Transverse colon (tissue), 4 donors: ENCODE results near the gene ADK. TPM values are rescaled to one million over a fixed set of nuclear protein-coding genes. Genes with fewer than 3 reads are reported as not detected.

Experiments
- DNase-seq: peaks from one replicate; pipeline ENCODE4 v3.0.0-alpha.2; 2019
- H3K27ac ChIP-seq, 4 donors: fragments of 200-600 bp; sonication (generic); 2 replicates each; pipeline ENCODE4 v1.5.1; 2016 to 2018; ENCODE audit warnings: inconsistent platforms in 4 of 4
- H3K27me3 ChIP-seq: fragments of 200-600 bp; sonication (generic); 2 replicates; pipeline ENCODE4 v1.5.1; 2017; ENCODE audit warnings: inconsistent platforms
- H3K36me3 ChIP-seq, 4 donors: fragments of 200-600 bp; sonication (generic); 2 replicates each; pipeline ENCODE4 v1.5.1; 2017 to 2019; ENCODE audit warnings: inconsistent platforms in 4 of 4
- H3K4me1 ChIP-seq, 4 donors: fragments of 200-600 bp; sonication (generic); 2 replicates each; pipeline ENCODE4 v1.5.1; 2017 to 2020; ENCODE audit warnings: inconsistent platforms in 4 of 4
- H3K4me3 ChIP-seq, 4 donors: fragments of 200-600 bp; sonication (generic); 1 replicate in 1 of 4; 2 replicates in 3 of 4; pipeline versions ENCODE4 v1.5.1 to v1.6.1; 2017 to 2019; ENCODE audit warnings: inconsistent platforms in 4 of 4
- H3K9me3 ChIP-seq, 2 donors: fragments of 200-600 bp; sonication (generic); 2 replicates each; pipeline ENCODE4 v1.5.1; 2017 to 2019; ENCODE audit warnings: inconsistent platforms in 2 of 2
- EP300 ChIP-seq: sonication (generic); formaldehyde crosslinking; IDR thresholded peaks from one replicate; pipeline ENCODE4 v1.6.1; 2017; ENCODE audit warnings: antibody characterized with exemption, low read depth
- POLR2A ChIP-seq: fragments of 450-650 bp; IDR thresholded peaks from one replicate; pipeline ENCODE4 v1.6.1; 2016; ENCODE audit warnings: antibody characterized with exemption, mild to moderate bottlenecking, moderate library complexity
- POLR2AphosphoS5 ChIP-seq, 3 donors: sonication (generic); formaldehyde crosslinking; IDR thresholded peaks; one replicate each; pipeline ENCODE4 v1.6.1; 2016; ENCODE audit warnings: antibody characterized with exemption in 3 of 3
- WGBS, 2 donors: methylation state at CpG; one replicate each; pipeline ENCODE4 v1.1.5; 2018; ENCODE audit warnings: low coverage in 1 of 2; 5-methylcytosine and 5-hydroxymethylcytosine counted together
- in situ Hi-C, 4 donors: fragments of 200-750 bp; cut with MboI; loops; one replicate each; pipeline versions ENCODE4 v1.15.0 to v1.15.1; 2017; ENCODE audit warnings: low sequenced_read_pairs in 3 of 4, low pct_ligation_motif_present in 1 of 4, low pct_unique_long_range_greater_than_20kb in 1 of 4
- intact Hi-C: fragments of 100-400 bp; cut with DNase I; formaldehyde crosslinking; loops from one replicate; pipeline ENCODE4 v1.15.1; 2023; ENCODE audit warnings: low total_unique reads
- total RNA-seq, 4 donors: library from RNA; depleted of rRNA; stranded (reverse); fragments of >200 nt; gene quantifications; one replicate each; pipeline ENCODE4 v1.1.0, GENCODE V29; 2016
- TF ChIP-seq, protein P1 (sequence below), 5 experiments: fragments of 200-600 bp in 3 of 5; fragments of 450-650 bp in 2 of 5; sonication (generic) in 3 of 5; IDR thresholded peaks; 1 replicate in 2 of 5; 2 replicates in 3 of 5; pipeline ENCODE4 v1.5.1; 2016 to 2017; ENCODE audit warnings: antibody characterized with exemption in 5 of 5, inconsistent platforms in 3 of 5, mild to moderate bottlenecking in 2 of 5, moderate library complexity in 1 of 5

ADK gene
- total RNA-seq, 4 donors from 2014 or later = 6.8 to 25.2 (median 14.8) TPM

DNA sequence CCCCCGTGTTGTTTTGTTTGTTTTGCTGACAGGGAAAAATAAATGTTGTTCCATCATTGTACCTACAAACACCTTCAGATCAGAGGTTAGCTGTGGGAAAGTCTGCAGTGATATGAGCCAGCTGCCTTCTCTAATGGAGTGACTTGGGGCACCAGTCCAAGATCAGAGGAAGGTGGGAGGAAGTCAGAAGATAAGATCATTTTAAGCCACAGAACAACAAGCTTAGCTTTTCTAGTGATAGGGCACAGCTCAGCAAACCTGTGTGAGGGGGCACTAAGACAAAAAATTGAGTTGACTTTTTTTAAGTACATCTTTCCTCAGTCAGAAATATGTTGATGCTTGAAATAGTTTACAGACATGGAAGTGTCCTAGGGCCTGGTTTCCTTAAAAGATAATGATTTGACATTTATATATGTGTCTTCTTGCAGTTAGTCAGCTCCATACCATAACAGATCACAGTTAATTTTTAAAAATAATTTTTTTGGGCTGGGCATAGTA lies 435.1 kb downstream of the ADK start:
- H3K27me3 ChIP-seq = no peaks in the 10 kb centered on the region
- peak overlapping the region; percentile 39 to 70 (median 66) for H3K27ac ChIP-seq
- intact Hi-C loops (no loop called here), in situ Hi-C loops (no loop called here)
- no peak for DNase-seq
- peak overlapping the region in 1 of 4 donors; percentile 12 for H3K4me3 ChIP-seq
- no peak for TF ChIP-seq POLR2A
- TF ChIP-seq, protein P1, sequence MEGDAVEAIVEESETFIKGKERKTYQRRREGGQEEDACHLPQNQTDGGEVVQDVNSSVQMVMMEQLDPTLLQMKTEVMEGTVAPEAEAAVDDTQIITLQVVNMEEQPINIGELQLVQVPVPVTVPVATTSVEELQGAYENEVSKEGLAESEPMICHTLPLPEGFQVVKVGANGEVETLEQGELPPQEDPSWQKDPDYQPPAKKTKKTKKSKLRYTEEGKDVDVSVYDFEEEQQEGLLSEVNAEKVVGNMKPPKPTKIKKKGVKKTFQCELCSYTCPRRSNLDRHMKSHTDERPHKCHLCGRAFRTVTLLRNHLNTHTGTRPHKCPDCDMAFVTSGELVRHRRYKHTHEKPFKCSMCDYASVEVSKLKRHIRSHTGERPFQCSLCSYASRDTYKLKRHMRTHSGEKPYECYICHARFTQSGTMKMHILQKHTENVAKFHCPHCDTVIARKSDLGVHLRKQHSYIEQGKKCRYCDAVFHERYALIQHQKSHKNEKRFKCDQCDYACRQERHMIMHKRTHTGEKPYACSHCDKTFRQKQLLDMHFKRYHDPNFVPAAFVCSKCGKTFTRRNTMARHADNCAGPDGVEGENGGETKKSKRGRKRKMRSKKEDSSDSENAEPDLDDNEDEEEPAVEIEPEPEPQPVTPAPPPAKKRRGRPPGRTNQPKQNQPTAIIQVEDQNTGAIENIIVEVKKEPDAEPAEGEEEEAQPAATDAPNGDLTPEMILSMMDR (IDR thresholded peaks at IDR 0.05) = no peak
- no peak for TF ChIP-seq POLR2AphosphoS5 (IDR thresholded peaks at IDR 0.05)
- no peak for TF ChIP-seq EP300
- H3K4me1 ChIP-seq = peaks cover 7 to 56% (median 17%) of the 10 kb centered on the region in 4 donors
- 0% methylated on average over 1 of the region's 1 CpG for WGBS, 2 donors
- H3K9me3 ChIP-seq = no peaks in the 10 kb centered on the region
- H3K36me3 ChIP-seq = no peaks in the 10 kb centered on the region

DNA sequence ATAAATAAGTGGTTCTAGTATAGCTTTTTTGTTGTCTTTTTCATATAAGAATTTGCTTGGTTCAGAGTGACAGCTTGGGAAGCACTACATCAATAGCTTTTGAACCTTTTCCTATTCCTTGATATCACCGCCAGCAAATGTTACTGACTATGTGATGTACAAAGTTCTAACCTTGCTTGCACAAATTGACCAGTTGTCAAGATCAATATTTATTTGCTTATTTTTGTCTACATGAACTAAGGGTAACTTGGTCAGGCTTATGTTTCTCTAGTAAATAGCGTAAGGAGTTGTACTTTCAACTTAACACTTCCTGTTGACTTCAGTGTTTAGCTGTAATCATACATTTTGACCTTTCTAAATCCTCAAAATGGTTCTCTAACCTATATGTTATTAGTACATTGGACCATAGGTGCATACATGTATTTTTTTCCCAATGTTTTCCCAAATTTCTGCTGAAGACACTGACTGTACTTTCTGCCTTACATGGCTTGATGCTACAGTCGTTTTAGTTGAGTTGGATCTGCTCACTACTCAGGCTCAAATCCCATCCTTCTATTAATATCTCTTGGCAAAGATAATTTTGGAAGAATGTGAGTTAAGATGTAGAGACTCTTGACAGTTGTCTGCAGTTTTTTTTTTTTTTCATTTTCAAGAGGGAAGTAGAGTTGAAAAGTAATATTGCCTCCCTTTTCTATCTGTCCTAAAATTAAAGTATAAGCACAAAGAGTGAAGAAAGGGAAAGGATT lies 436.3 kb downstream of the ADK start:
- no peak for DNase-seq
- WGBS, 2 donors = 71 to 77% methylated on average over 2 to 3 of the region's 3 CpGs
- Histone ChIP-seq H3K4me3 (no peak overlapping the region), H3K4me1 (peaks cover 7 to 56% (median 17%) of the 10 kb centered on the region in 4 donors), H3K9me3 (no peaks in the 10 kb centered on the region), H3K36me3 (no peaks in the 10 kb centered on the region), H3K27me3 (no peaks in the 10 kb centered on the region), H3K27ac (peak overlapping the region in 3 of 4 donors; percentile 39 to 63 (median 42))
- no peak for TF ChIP-seq POLR2AphosphoS5 (IDR thresholded peaks at IDR 0.05)
- TF ChIP-seq, protein P1 (IDR thresholded peaks at IDR 0.05) = no peak
- intact Hi-C loops (no loop called here), in situ Hi-C loops (no loop called here)

DNA sequence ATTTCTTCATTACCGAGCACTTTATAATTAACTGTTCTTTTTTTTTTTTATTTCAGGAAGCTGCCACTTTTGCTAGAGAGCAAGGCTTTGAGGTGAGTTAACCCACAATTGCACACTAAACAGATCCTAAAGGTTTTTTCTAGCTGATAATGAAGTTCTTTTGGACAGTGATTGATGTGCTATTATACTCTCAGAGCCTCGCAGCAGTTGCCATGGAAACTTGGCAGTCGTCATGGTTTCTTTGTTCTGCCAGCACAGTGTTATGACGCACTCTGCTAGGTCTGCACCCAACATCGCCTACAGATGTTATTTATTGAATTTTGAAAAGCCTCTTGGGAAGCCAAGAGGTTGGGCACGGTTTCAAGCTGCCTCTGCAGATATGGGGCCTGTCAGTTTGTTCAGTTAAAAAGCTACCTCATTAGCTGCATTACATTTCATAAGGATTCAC lies 438.2 kb downstream of the ADK start:
- intact Hi-C loops = no loop called here
- H3K4me1 ChIP-seq = peaks cover 12 to 72% (median 17%) of the 10 kb centered on the region in 4 donors
- in situ Hi-C loops = no loop called here
- TF ChIP-seq EP300 = peak; percentile 40
- TF ChIP-seq, protein P1 (IDR thresholded peaks at IDR 0.05) = no peak
- TF ChIP-seq POLR2AphosphoS5 (IDR thresholded peaks at IDR 0.05) = peak; percentile 63 to 77 (median 68)
- TF ChIP-seq POLR2A = no peak
- peak; percentile 77 for DNase-seq
- 21 to 28% methylated on average over 2 to 6 of the region's 6 CpGs for WGBS, 2 donors
- peak overlapping the region; percentile 37 to 72 (median 53) for H3K27ac ChIP-seq
- H3K36me3 ChIP-seq = no peaks in the 10 kb centered on the region
- H3K4me3 ChIP-seq = no peak overlapping the region
- no peaks in the 10 kb centered on the region for H3K9me3 ChIP-seq
- no peaks in the 10 kb centered on the region for H3K27me3 ChIP-seq

DNA sequence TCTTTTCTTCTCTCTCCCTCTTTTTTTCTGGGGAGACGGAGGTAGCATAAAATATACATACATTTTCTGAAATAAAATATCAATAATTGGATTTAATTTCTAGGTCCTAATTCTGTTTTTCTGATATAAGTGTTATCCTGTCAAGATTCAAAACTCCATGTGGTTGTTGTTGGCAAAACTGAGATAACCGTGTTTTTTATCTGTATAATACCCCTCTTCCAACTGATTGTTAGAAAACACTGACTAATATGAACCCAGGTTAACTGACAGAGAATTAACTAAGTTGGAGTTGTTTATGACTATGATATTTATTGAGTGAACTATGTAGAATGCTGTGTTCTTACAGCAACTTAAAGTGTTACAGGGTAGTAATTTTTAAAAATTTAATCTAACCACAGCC lies 438.8 kb downstream of the ADK start:
- Histone ChIP-seq H3K27me3 (no peaks in the 10 kb centered on the region), H3K36me3 (no peaks in the 10 kb centered on the region), H3K4me3 (no peak overlapping the region), H3K9me3 (no peaks in the 10 kb centered on the region), H3K4me1 (peaks cover 12 to 71% (median 17%) of the 10 kb centered on the region in 4 donors), H3K27ac (peak overlapping the region; percentile 25 to 72 (median 50))
- no peak for TF ChIP-seq POLR2AphosphoS5 (IDR thresholded peaks at IDR 0.05)
- TF ChIP-seq EP300 = no peak
- TF ChIP-seq, protein P1 (IDR thresholded peaks at IDR 0.05) = no peak
- TF ChIP-seq POLR2A = no peak
- in situ Hi-C loops (no loop called here), intact Hi-C loops (no loop called here)
- WGBS, 2 donors = 75 to 80% methylated on average over 2 of the region's 2 CpGs
- no peak for DNase-seq
